CD4-positive, alpha-beta T cell treated with Interleukin-15 for 1 hour (primary cell): ENCODE measurements around the gene CXXC4.

Experiments used
- DNase-seq: peaks from one replicate; pipeline ENCODE4 v3.0.0-alpha.2; 2020

CXXC4 gene

DNA sequence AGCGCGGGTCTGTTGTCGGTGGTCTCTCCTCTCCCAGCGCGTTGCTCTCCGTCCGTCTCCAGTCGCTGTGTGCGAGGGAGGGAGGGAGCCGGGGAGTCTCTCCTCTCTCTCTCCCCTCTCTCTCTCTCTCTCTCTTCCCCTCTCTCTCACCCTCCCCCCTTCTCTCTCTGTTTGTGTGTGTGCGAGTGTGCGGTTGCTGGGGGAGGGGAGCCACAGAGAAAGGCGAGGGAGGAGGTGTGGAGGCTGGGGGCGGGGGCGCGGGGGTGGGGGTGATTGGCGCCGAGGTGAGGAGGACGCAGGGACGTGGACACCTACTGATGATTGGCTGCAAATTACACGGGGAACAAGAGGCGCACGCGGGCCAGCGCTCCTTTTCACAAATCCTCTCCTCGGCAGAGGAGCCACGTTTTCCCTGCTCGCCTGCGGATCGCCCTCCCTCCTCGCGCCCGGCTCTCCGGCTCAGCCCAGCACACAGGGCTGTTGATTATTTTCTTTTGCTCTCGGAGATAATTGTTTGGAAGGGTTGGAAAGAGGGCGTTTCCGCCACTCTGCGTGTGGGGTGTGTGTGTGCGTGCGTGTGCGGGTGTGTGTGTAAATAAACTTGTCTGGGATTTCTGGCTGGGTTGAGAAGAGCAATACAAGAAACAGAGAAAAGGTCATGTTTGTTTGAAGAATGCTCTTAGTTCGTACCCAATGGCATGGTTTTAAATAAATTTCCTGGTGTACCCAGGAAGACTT is at the start of gene CXXC4:
TSS of gene CXXC4 (minus strand) at position 73 of the 738 bp plus-strand sequence. CDS start 3,092 bp downstream, outside the sequence.
- DNase-seq, result peak; percentile 41

DNA sequence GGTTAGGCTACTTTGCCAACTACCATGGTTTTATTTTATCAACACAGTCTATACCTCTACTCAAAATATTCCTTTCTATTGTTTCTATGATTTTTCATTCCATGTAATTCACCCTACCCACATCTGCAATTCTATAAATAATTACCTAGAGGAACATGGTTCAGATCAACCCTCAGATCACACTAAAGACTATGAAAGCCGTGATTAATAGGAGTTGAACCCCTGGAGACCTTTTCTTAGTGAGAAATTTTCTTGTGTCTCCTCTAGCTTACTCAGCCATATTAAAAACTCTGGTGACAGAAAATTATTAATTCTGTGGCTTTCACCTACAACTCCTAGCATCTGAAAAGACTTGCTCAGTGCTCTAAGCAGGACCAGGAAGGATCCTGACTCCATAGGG is 38.5 kb upstream of the CXXC4 start:
- no peak for DNase-seq

DNA sequence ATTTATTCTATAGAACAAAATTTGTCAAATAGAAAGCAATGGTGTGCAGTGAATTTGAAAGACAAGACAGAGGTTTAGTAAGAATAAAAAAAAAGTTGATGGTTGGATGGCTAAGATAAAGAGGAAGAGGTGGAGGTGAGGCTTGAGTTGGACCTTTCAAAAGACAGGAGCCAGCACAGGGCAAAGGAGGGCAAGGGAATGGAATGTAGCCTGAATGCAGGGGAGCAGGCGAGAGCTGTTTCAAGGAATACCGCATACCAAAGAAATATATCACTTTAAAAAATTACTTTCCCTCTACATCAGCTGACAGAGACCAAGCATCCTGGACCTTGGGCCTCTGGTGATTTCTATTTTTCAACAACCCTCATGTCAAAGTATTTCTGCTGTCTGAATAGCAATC is 38.0 kb upstream of the CXXC4 start:
- no peak for DNase-seq

DNA sequence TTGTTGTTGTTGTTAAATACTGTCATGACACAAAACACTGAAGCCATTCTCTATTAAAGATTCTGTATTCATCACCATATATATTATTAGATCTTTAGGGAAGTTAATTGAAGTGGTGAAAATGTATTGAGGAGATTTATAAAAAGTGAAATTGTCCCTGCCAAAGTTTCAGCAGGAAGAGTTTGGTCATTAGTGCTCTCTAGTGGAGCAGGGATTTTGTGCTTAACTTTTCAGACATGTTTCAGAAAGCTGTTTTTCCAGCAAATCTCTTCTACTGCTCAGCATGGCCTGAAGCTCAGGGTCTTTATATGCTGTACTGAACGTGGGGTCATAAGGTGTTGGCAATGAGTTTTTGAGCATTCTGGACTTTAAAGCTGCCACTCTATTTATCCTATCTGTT is 36.7 kb upstream of the CXXC4 start:
- no peak for DNase-seq

DNA sequence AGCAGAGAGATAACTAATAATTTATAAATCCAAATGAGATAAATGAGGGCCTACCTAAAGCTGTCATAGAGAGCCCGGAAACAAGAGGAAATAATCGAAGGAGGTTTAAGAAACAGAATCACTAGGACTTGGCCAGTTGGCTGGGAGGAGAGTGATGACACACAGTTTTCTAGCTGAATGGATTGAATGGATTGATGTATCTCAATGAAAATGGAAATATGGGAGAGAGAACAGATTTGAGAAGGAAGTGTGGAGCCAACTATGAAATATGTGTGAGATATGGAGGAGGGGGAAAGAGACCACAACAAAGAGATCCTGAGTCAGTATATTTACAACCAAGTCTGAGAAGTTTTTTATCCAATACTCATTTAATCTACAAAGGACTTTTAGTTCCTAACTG is 35.7 kb upstream of the CXXC4 start:
- DNase-seq, result no peak

DNA sequence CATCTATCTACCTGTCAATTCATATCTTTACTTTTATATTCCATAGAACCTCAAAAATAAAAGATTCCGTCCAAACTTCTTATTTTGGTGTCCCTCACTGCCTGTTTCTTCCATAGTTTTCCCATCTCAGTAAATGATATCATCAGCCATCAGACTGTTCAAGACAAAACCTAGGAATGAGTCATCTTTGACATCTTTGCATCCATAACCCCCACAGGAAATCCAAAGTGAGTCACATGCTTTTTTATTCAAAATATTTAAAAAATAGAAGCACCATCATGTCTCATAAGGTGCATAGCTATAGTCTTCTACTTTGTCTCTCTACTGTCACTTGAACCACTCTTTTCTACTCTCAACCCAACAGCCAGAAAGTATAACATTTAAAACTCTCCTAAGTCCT is 29.9 kb upstream of the CXXC4 start:
- DNase-seq, result no peak

DNA sequence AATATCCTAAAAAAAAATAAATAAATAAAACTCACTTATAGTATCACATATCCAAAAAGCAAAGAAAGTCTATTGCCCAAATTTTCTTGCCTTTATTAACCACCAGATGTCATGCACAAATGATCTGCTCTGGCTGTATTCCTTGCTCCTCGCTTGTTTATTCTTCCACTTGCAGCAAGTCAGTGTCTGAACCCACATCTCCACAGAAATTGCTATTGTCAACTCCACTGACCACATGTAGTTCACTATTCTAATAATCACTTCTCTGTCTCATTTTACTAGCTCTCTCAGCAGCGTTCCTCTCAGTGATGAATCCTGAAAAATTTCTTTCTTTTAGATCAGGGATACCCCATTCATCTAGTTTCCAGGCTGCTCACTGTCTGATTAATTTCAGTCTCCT is 29.3 kb upstream of the CXXC4 start:
- DNase-seq, result no peak

DNA sequence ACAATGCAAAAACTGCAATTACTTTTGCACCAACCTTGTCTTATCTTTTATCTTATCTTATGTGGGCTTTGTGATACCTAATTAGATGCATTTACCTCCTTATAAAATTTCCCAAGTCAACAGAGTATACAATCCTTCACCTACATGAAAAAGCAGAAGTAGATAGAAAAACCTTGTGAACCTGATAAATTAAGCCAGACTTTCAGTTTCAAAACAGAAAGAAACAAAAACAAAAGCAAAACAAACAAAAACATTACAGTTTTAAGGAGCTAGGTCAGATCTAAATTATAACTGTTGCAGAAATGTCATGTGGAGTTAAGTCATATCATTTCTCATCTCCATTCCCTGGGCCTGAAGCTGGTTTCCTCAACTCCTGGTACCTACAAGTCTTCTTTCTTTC is 24.9 kb upstream of the CXXC4 start:
- no peak for DNase-seq

DNA sequence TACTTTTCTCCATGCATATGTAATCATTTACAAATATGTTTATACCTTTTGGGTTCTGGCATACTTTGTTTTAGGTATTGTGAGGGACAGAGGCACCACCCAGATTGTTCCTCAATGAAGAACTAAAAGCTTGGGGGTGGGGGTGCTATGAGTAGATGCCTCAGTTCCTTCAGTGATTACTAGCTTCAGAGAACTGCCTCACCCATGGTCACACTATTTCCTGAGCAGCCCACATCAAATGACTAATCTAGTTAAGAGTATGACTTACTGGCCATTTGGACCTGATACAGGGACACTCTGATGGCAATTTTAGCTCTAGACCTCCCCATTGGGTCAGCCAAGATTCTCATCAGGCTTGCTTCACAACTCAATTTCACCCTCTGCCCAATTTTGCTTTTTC is 22.2 kb upstream of the CXXC4 start:
- DNase-seq, result no peak

DNA sequence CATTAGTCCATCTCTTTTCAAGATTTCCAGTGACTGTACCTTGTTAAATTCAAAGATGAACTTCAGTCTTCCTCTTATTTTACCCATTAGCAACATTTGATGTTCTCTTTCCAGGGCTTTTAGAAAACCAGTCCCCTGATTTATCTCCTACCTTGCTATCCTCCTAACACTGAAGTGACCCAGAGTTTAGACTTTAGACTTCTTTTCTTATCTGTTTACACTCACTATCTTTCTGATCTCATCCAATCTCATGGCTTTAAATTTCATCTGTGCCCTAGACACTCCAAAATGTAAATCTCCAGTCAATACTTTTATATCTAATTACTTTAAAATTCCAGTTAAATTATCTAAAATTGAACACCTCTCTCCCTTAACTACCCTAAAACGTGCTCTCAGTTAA is 13.5 kb upstream of the CXXC4 start:
- DNase-seq, result no peak

DNA sequence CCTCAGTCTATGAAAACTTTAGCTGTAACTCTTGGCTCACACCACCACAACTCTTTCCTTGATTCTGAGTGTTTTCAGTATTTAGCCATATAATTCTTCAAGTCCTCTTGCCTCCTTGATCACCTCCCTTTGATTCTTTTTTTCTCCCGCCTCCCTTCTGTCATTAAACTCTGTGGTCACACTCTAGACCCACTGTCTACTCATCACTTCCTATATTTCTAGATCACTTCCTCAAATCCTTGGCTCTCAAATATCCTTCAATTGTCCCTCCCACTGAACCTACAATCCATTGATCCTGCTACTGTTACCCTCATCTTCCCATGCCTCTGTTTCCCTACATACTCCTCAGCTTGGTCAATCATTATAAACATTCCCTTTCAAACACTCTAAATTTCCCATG is 12.4 kb upstream of the CXXC4 start:
- DNase-seq, result no peak

DNA sequence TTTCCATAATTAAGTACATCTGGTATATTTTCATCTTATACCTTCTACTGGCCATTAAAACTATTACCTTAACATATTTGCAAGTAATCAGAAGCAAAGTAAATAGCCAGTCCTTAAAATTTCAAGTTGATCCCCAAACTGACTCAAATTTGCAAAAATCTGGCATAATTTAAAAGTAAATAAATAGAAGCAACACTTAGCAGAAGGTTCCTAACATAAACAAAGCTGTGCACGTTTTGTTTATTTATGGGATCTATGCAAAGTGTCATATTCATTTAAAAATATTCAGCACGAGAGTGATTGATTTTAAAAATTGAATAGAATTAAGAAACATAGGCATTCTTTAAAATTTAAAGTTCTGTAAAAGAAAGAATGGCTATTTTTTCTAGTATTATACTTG is 9.8 kb upstream of the CXXC4 start:
- no peak for DNase-seq

DNA sequence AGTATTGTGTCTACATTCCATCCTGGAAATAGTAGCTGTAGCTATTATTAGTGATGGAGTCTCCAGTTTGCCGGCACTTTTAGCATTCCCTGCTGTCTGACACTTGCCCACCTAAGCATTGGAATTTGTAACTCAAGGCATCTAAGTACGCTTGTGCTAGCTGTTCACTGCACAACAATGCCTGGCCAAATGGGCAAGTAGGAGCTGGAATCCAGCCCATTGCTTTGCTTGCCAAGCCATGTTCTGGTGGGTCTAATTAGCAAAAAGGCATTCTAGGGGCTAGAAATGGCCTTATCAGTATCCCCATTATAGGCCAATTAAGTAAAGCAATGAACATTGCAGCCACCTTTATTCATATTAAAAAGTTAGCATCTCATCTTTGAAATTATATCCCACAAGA is 7.8 kb upstream of the CXXC4 start:
- no peak for DNase-seq

DNA sequence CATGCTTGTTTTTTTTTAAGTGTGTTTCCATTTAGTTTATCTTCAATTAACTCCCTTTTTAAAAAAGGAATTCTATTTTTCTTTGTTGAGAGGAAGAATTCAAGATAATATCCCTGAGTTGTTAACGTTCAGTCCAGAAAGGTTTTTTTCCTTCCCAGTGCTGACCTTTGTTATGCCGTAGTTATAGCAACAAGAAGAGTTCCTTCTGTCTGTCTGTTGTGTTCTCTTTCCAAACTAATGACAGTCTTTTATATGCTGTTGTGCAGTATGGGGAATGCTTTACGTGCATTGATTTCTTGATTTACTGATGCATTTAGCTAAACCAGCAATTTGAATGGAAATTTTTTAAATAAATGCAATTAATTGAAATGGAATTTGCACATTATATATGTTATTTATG is 6.6 kb upstream of the CXXC4 start:
- no peak for DNase-seq

DNA sequence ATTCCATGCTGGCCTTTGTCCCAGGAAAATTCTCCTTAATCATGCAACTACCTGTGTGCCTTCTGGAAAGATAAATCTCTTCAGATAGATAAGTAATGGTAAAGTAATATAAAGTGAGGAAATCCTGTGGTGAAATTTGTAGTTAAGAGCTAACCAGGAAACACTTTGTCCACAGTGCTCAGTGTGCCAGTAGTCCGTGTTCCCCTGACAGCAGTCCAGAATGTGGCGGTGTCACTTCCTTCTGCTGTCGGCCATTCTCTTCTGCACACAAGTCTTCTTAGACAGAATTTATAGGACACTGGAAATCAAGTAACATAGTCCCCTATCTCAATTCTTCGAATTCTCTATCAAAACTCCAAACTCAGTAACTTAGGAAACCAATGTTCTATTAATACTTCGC is 5.7 kb upstream of the CXXC4 start:
- no peak for DNase-seq

DNA sequence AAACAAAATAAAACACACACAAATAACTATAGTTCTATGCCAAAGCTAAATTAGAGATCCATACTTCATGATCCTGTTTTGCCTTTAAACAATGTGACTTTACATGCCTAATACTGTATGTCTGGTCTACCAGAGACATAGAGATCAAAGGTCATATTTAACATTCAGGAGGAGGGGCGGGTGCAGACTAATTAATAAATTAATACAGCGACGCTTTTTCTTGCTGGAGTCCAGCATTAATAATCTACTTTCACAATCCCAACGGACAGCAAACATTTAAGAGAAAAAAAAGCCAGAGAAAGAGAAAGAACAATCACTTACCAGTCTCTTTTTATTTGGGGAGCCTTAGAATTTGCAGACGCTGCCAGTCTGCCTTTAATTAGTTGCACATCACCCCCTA is 509 bp downstream of the CXXC4 start:
- DNase-seq, result no peak

DNA sequence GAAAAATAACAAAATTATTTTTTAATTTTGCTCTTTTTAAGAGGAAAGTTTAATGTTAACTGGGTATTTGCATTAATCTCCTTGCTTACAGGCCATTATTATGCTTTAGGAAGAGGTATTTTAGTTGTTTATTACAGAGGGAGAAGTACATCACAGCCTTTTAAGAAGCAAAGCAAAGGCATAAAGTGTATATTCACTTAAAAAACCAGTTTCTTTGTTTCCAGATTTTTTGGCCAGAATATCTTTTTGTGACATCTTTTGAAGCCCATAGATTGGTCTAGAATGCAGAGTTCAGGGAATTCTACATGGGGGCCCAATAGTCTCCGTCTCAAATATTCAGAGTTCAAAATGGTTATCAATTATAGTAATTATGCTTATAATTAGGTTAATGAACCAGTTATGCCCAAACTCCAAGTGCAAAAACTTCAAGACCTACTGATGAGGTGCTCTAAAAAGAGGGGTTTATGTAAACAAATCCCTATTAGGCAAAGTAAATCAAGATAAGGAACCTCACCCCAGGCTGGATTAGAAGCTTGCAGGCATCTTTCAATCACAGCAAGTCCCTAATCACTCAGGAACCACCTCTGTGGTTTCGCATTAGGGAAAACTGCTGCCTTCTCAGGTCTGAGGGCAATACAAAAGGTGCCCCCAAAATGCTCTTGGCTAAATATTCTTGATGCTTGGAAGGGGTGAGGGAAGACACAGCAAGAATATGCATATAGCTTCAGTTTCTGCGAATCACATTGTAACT is 1.4 kb downstream of the CXXC4 start:
- DNase-seq, result no peak

DNA sequence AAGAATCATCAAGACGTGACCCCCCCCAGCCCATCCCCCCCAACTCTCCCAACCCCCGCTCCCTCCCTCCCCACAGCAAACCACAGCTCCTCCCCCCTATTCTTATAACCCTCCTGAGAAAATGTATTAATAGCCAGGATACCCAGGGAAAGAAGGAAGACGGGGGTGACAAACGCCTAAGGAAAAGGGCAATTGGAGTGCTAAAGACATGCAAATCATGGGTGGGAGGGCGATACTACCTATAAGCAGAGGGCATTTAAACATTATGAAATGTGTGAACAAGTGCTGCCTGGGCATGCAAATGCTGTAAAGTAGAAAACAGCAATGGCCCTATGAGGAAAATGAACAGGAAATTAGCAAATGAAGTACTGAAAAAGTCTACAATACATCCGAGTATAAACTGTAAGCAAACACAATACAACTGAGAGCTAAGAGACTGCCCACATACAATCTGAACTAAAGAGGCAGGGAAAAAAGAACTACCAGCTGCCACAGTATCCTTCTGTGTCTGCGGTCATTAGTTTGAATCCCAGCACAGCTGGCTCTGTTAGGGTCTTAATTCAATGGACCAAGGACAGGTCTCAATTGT is 2.4 kb downstream of the CXXC4 start:
- DNase-seq, result no peak

DNA sequence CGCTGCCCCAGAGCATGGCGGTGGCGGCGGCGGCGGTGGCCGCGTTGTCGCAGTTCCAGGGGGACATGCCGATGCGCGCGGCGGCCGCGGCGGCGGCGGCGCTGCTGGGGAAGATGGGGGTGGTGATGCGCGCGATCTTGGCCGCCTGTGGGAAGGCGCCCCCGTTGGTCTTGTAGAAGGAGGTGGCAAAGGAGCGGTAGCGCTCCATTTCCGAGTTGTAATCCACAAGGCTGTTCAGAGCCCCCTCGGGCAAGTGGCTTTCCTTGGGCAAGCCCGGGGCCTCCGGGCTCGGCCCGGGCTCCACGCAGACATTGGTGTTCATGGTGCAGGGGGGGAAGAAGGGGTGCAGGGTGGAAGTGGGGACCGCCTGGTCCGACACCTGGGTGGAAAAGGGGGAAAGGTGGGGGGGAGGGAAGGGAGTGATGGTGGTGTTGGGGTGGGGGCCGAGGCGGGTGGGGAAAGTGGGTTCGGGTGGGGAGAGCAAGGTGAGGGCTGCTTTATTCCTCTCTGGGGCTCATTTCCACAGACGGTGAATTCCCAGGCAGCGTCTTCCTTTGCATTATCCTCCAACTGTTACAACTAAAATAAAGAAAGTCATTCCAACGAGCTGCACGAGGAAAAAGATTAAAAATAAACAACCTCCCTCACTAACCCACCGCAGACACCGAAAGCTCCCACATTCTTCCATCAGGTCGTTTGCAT is 3.1 kb downstream of the CXXC4 start:
- peak; percentile 25 for DNase-seq

DNA sequence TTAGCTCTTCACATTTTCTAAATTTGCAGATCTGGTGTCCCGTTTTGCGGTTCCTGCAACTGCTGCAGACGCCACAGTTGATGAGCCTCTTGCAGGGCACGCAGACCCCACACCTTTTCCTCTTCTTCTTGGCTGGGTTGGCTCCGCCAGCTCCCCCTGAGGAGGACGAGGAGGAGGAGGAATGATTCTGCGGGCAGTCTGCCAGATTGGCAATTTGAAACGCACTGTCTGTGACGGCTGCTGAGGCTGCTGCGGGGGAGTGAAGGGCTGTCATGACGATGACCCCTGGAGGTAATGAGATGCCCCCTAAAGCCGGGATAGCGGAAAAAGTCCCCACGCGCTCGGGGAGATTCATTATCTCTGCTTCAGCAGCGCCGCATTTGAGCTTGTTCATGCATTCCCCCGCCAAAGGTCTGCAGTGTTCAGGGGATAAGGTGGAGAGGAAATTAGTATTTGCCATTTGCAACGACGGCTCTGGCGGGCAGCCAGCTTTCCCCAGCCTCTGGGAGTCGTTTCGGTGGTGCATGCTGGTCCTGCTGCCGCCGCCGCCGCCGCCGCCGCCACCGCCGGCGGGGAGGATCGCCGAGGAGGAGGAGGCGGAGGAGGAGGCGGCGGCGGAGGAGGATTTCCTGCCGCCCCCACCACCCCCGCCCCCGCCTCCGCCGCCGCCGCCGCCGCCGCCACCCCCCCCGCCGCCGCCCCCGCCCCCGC is 3.8 kb downstream of the CXXC4 start:
- peak; percentile 39 for DNase-seq

DNA sequence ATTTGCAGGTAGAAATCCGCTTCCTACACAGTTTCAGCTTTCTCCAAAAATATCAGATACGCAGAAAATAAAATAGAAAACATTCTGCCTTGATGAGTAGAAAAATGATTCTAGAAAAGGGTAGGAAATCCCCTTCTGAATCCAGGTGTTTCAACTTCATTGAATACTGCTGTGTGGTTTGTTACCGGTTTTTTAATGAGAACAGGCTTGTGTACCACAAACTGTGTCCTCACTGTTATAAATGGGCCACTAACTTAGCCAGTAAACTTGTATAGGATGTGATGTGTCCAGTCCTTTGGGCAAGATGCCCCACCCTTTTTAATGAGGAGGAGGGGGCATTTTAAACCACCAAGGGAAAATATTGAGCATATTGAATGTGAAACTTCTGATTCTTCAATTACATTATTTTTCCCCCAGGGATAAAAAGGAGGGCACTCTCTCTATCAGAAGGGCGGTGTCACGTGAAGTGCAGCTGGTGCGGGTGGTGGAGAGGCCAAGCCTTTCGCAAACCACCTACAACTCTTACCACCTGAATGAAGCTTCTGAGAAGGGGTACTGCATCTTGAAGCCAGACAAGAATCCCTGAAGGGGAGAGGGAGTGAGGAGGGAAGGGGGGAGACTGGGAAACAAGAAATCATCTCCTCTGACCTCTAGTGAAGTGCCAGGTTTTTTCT is 4.5 kb downstream of the CXXC4 start:
- DNase-seq, result no peak

DNA sequence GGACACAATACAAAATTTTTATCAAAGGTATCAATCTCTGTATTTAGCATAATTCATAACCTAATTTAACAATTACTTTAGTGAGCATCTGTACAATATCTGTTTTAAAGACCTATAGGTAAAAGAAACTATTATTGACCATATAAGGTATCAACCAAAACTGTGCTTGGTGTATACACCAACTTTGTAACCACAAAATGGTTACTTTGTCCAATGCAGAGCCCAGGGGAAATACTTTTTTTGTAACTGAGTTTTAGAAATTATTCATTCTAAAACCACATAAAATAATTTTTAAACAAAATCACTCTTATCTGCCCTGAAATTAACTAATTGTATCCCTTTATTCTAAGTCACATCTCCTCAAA is 5.0 kb downstream of the CXXC4 start:
- no peak for DNase-seq

DNA sequence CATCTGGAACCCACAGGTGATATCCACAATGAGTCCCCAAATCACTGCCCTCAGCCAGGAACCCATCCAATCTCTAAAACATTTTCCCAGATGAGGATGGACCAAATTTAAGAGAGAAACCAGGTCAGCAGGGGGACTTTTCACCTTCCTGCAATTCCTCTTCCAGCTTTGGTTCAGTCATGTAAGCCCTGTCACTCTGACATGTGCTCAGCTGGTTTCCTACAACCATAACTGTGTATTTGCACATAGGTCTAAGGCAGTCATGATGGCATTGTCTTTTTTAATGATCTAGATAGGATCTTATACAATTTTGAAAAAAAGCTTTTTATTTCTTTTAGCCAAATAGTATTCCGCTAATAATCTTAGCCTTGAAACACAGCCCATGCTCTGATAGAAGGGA is 6.5 kb downstream of the CXXC4 start:
- no peak for DNase-seq
